Measurements from ENCODE around the gene SELENOP.

Gene SELENOP

GRCh38 chr5:42808888-42809611 lies 2.6 kb downstream of the SELENOP start:
- H3K36me3 ChIP-seq (ENCODE audit: control insufficient read depth, insufficient read depth, low read length) = no peaks in the 10 kb centered on the region
- H3K4me3 ChIP-seq (ENCODE audit: low read length) = no peak overlapping the region
- no peak overlapping the region for H3K27ac ChIP-seq (ENCODE audit: low read length)
- no peaks in the 10 kb centered on the region for H3K9me3 ChIP-seq (ENCODE audit: control insufficient read depth, insufficient read depth, low read length)
- no peaks in the 10 kb centered on the region for H3K27me3 ChIP-seq (ENCODE audit: control insufficient read depth, insufficient read depth, low read length)
- H3K4me1 ChIP-seq (ENCODE audit: control insufficient read depth, insufficient read depth, low read length) = peaks cover 2% of the 10 kb centered on the region; the same call in 1 of the 2 replicates
- DNase-seq (ENCODE audit: low read depth, low spot score) = no peak
- no CpG with 5 or more reads among the region's 4 CpGs for WGBS (ENCODE audit: insufficient coverage, insufficient read length)

DNA sequence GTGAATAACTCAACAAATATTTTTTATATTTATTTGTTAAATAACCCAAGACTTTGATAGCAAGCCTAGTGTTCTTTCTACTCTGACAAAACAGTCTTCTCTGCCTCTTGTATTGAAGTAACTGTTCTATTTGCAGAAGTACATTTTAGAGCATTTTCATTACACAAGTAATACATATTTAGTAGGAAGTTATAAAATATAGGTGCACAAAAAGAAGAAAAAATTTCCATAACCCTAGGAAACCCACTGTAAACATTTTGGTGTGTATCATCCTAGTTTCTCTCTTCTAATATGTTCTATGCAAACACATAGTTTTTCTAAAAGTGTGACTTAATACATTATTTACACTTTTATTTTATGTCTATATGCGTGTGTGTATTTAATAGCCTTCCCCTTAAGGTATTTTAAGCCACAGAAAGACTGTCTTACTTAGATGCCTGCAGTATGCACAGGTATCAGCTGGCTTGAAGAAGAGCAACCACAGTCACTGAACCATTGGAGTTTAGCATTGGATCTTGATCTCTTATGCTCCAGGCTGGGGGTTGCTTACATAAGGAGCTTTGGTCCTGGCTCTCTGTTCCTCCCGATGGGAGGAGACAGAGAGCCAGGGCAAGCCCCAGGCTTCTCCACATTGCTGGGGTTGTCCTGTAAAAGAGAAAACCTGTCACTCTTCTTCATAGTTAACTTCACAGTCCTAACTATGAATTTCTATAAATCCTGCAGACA lies 3.8 kb downstream of the SELENOP start:
- Histone ChIP-seq H3K36me3 (ENCODE audit: control insufficient read depth, insufficient read depth, low read length) (no peaks in the 10 kb centered on the region), H3K9me3 (ENCODE audit: control insufficient read depth, insufficient read depth, low read length) (no peaks in the 10 kb centered on the region), H3K4me1 (ENCODE audit: control insufficient read depth, insufficient read depth, low read length) (peaks cover 2% of the 10 kb centered on the region; the same call in 1 of the 2 replicates), H3K27ac (ENCODE audit: low read length) (no peak overlapping the region), H3K27me3 (ENCODE audit: control insufficient read depth, insufficient read depth, low read length) (no peaks in the 10 kb centered on the region), H3K4me3 (ENCODE audit: low read length) (no peak overlapping the region)
- DNase-seq (ENCODE audit: low read depth, low spot score) = no peak
- WGBS (ENCODE audit: insufficient coverage, insufficient read length) = no CpG with 5 or more reads among the region's 2 CpGs

- 100% methylated on average over 1 of the region's 3 CpGs for WGBS (ENCODE audit: insufficient coverage, insufficient read length)
These were observed 4.9 kb downstream of the SELENOP start for GRCh38 chr5:42806701-42807262.

GRCh38 chr5:42806004-42806700 lies 5.5 kb downstream of the SELENOP start:
- Histone ChIP-seq H3K9me3 (ENCODE audit: control insufficient read depth, insufficient read depth, low read length) (no peaks in the 10 kb centered on the region), H3K27me3 (ENCODE audit: control insufficient read depth, insufficient read depth, low read length) (no peaks in the 10 kb centered on the region), H3K36me3 (ENCODE audit: control insufficient read depth, insufficient read depth, low read length) (no peaks in the 10 kb centered on the region), H3K27ac (ENCODE audit: low read length) (no peak overlapping the region), H3K4me1 (ENCODE audit: control insufficient read depth, insufficient read depth, low read length) (no peaks in the 10 kb centered on the region), H3K4me3 (ENCODE audit: low read length) (no peak overlapping the region)
- WGBS (ENCODE audit: insufficient coverage, insufficient read length) = 100% methylated on average over 2 of the region's 2 CpGs
- no peak for DNase-seq (ENCODE audit: low read depth, low spot score)

More at GRCh38 chr5:42806701-42807262, 4.9 kb downstream of the SELENOP start:
- Histone ChIP-seq H3K4me1 (ENCODE audit: control insufficient read depth, insufficient read depth, low read length) (peaks cover under 1% of the 10 kb centered on the region; the same call in 1 of the 2 replicates), H3K36me3 (ENCODE audit: control insufficient read depth, insufficient read depth, low read length) (no peaks in the 10 kb centered on the region), H3K27ac (ENCODE audit: low read length) (no peak overlapping the region), H3K9me3 (ENCODE audit: control insufficient read depth, insufficient read depth, low read length) (no peaks in the 10 kb centered on the region), H3K4me3 (ENCODE audit: low read length) (no peak overlapping the region), H3K27me3 (ENCODE audit: control insufficient read depth, insufficient read depth, low read length) (no peaks in the 10 kb centered on the region)
- no peak for DNase-seq (ENCODE audit: low read depth, low spot score)

- H3K9me3 ChIP-seq (ENCODE audit: control insufficient read depth, insufficient read depth, low read length) = no peaks in the 10 kb centered on the region
- DNase-seq (ENCODE audit: low read depth, low spot score) = no peak
- no peaks in the 10 kb centered on the region for H3K36me3 ChIP-seq (ENCODE audit: control insufficient read depth, insufficient read depth, low read length)
- no peak overlapping the region for H3K27ac ChIP-seq (ENCODE audit: low read length)
- no peaks in the 10 kb centered on the region for H3K4me1 ChIP-seq (ENCODE audit: control insufficient read depth, insufficient read depth, low read length)
- no peak overlapping the region for H3K4me3 ChIP-seq (ENCODE audit: low read length)
- H3K27me3 ChIP-seq (ENCODE audit: control insufficient read depth, insufficient read depth, low read length) = no peaks in the 10 kb centered on the region
- WGBS (ENCODE audit: insufficient coverage, insufficient read length) = no CpG with 5 or more reads among the region's 4 CpGs
These were observed 6.9 kb downstream of the SELENOP start for GRCh38 chr5:42804717-42805339.

- Histone ChIP-seq H3K27me3 (ENCODE audit: control insufficient read depth, insufficient read depth, low read length) (no peaks in the 10 kb centered on the region), H3K36me3 (ENCODE audit: control insufficient read depth, insufficient read depth, low read length) (no peaks in the 10 kb centered on the region), H3K4me3 (ENCODE audit: low read length) (no peak overlapping the region), H3K27ac (ENCODE audit: low read length) (no peak overlapping the region), H3K4me1 (ENCODE audit: control insufficient read depth, insufficient read depth, low read length) (no peaks in the 10 kb centered on the region), H3K9me3 (ENCODE audit: control insufficient read depth, insufficient read depth, low read length) (no peaks in the 10 kb centered on the region)
- DNase-seq (ENCODE audit: low read depth, low spot score) = no peak
- WGBS (ENCODE audit: insufficient coverage, insufficient read length) = no CpG with 5 or more reads among the region's 6 CpGs
These were observed 10.1 kb downstream of the SELENOP start for GRCh38 chr5:42801516-42802166.

DNA sequence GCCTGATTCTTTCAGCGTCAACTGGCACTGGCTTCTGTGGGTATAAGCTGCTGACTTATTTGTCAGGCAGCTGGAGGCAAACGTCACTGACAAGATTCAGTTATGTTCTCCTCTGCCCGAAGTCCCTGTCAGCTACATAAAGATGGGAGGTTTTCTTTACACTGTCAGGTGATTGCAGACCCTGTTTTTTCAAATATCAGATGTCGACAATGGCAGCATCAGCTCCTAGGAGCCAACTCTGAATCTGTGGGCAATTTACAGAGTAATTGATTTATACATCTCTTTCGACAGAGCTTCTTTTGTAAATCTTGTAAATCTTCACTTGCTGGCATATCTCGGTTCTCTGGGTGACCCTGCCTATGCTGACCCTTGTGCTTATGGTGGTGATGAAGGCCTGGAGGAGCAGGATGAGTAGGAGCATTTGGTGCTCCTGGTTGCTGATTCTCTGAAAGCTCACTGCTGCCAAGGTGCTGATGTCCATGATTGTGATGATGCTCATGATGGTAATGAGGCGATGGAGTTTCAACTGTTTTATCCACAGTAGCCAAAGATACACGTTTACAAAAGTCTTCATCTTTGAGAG lies 10.9 kb downstream of the SELENOP start:
- no peaks in the 10 kb centered on the region for H3K4me1 ChIP-seq (ENCODE audit: control insufficient read depth, insufficient read depth, low read length)
- no peaks in the 10 kb centered on the region for H3K36me3 ChIP-seq (ENCODE audit: control insufficient read depth, insufficient read depth, low read length)
- no peaks in the 10 kb centered on the region for H3K27me3 ChIP-seq (ENCODE audit: control insufficient read depth, insufficient read depth, low read length)
- H3K27ac ChIP-seq (ENCODE audit: low read length) = no peak overlapping the region
- H3K4me3 ChIP-seq (ENCODE audit: low read length) = no peak overlapping the region
- H3K9me3 ChIP-seq (ENCODE audit: control insufficient read depth, insufficient read depth, low read length) = no peaks in the 10 kb centered on the region
- DNase-seq (ENCODE audit: low read depth, low spot score) = no peak
- no CpG with 5 or more reads among the region's 8 CpGs for WGBS (ENCODE audit: insufficient coverage, insufficient read length)

DNA sequence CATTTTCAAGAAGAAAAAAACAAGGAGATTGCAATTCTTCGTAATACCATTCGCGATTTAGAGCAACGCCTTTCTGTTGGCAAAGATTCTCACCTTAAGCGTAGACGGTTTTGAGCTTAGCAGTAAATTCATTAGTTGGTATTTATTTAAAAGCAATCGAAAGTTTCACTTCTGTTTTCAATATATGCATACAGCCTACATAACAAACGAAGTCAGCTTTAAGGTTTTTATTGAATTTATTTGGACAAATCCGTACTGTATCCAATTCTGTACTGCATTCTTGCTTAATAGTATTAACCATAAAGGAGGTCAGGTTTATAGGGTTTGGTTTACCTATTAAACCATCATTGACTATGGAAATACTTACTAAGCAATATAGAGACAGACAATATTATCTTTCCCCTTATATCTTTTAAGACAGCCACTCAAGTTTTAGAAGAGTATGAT lies 12.0 kb downstream of the SELENOP start:
- no CpG with 5 or more reads among the region's 9 CpGs for WGBS (ENCODE audit: insufficient coverage, insufficient read length)
- no peak overlapping the region for H3K4me3 ChIP-seq (ENCODE audit: low read length)

GRCh38 chr5:42799241-42799608 lies 12.5 kb downstream of the SELENOP start:
- no peaks in the 10 kb centered on the region for H3K4me1 ChIP-seq (ENCODE audit: control insufficient read depth, insufficient read depth, low read length)
- no peak overlapping the region for H3K4me3 ChIP-seq (ENCODE audit: low read length)
- no peak overlapping the region for H3K27ac ChIP-seq (ENCODE audit: low read length)
- no peaks in the 10 kb centered on the region for H3K36me3 ChIP-seq (ENCODE audit: control insufficient read depth, insufficient read depth, low read length)
- no peak for DNase-seq (ENCODE audit: low read depth, low spot score)
- no peaks in the 10 kb centered on the region for H3K9me3 ChIP-seq (ENCODE audit: control insufficient read depth, insufficient read depth, low read length)
- no peaks in the 10 kb centered on the region for H3K27me3 ChIP-seq (ENCODE audit: control insufficient read depth, insufficient read depth, low read length)

More for the DNA sequence above, 12.0 kb downstream of the SELENOP start:
- Histone ChIP-seq H3K36me3 (ENCODE audit: control insufficient read depth, insufficient read depth, low read length) (no peaks in the 10 kb centered on the region), H3K4me1 (ENCODE audit: control insufficient read depth, insufficient read depth, low read length) (no peaks in the 10 kb centered on the region), H3K27ac (ENCODE audit: low read length) (no peak overlapping the region), H3K9me3 (ENCODE audit: control insufficient read depth, insufficient read depth, low read length) (no peaks in the 10 kb centered on the region), H3K27me3 (ENCODE audit: control insufficient read depth, insufficient read depth, low read length) (no peaks in the 10 kb centered on the region)
- no peak for DNase-seq (ENCODE audit: low read depth, low spot score)

Data from iPS DF 6.9 (cell line).